ENCODE measurements around the gene COPS3. TPM values are rescaled to one million over a fixed set of nuclear protein-coding genes. Genes with fewer than 3 reads are reported as not detected.

COPS3 gene
- total and polyA plus RNA-seq, 2 of the 4 experiments (the other 2 are of a cell fraction), result 71.4 to 144 TPM

- ATAC-seq (ENCODE audit: low read depth), result no peak
- DNase-seq, result no peak
- Histone ChIP-seq H2AK5ac (ENCODE audit: low read depth, low read length) (no peak overlapping the region), H3K36me3 (ENCODE audit: control insufficient read depth, insufficient read depth, low read length) (peaks cover 83% of the 10 kb centered on the region), H2BK15ac (ENCODE audit: low read depth, low read length) (no peak overlapping the region), H4K20me1 (ENCODE audit: insufficient read depth, low read length) (peaks cover 18% of the 10 kb centered on the region), H4K8ac (ENCODE audit: low read depth in 2 of 2, low read length in 2 of 2) (no peak overlapping the region), H3K4me1 (ENCODE audit: control insufficient read depth, insufficient read depth, low read length) (no peaks in the 10 kb centered on the region), H3K18ac (ENCODE audit: low read depth, low read length) (no peak overlapping the region), H3K4me3 (ENCODE audit: insufficient read depth, low read depth, low read length) (no peak overlapping the region), H3K14ac (replicated peaks; ENCODE audit: low read depth, low read length) (no peak overlapping the region), H3K9me1 (ENCODE audit: insufficient read depth, low read length) (0 out of 2 replicates have a peak, but pooled peaks cover 5% of the 10 kb centered on the region), H4K5ac (ENCODE audit: low read depth, low read length) (no peak overlapping the region), H2BK20ac (ENCODE audit: low read depth, low read length) (no peak overlapping the region), H3K27me3 (ENCODE audit: control insufficient read depth, insufficient read depth, low read length) (no peaks in the 10 kb centered on the region), H2BK120ac (ENCODE audit: low read depth, low read length) (no peak overlapping the region), H4K91ac (ENCODE audit: insufficient read depth, low read depth, low read length) (no peak overlapping the region), H3K4ac (ENCODE audit: low read depth, low read length) (no peak overlapping the region), H3K9ac (ENCODE audit: low read depth, low read length) (no peak overlapping the region), H3K79me1 (ENCODE audit: low read depth in 1 of 2, low read length in 2 of 2) (peaks cover 3 to 37% of the 10 kb centered on the region in 2 experiments; a peak in 3 of 4 replicates), H3K27ac (ENCODE audit: insufficient read depth, low read length) (no peak overlapping the region), H2AK9ac (replicated peaks; ENCODE audit: low read depth, low read length, poor library complexity) (no peak overlapping the region), H3K9me3 (ENCODE audit: control insufficient read depth, insufficient read depth, low read length) (no peaks in the 10 kb centered on the region), H2BK5ac (ENCODE audit: low read depth, low read length, poor library complexity, severe bottlenecking) (no peak overlapping the region), H3K56ac (ENCODE audit: extremely low read depth, insufficient read depth, low read length) (no peak overlapping the region), H3K4me2 (ENCODE audit: low read depth, low read length) (no peak overlapping the region), H3K23ac (ENCODE audit: low read depth, low read length) (no peak overlapping the region), H2AFZ (replicated peaks; ENCODE audit: low read length, poor library complexity) (no peak overlapping the region)
- WGBS, 2 experiments (ENCODE audit: extremely low coverage in 2 of 2, insufficient read length in 1 of 2), result 99% methylated on average over 11 of the region's 16 CpGs; no CpG with 5 or more reads in 1 of the 2 experiments
- in situ Hi-C loops (cut with MboI; ENCODE audit: low sequenced_read_pairs), result no loop called here
- intact Hi-C loops (cut with micrococcal nuclease), result no loop called here
- TF ChIP-seq RAD21 (IDR thresholded peaks at IDR 0.05; ENCODE audit: low read length), result no peak
- TF ChIP-seq FOS (IDR thresholded peaks at IDR 0.05; ENCODE audit: low read depth, low read length), result no peak
- BruUV-seq (replicated peaks), result no TSS peak
- dilution Hi-C loops (cut with HindIII; ENCODE audit: low sequenced_read_pairs, unreplicated experiment), result no loop called here
- ChIA-PET POLR2A (ENCODE audit: unreplicated experiment) (no interaction called here), CTCF (no interaction called here)
Observed at GRCh38 chr17:17216776-17217175, 64.3 kb downstream of the COPS3 start.
